Thoracic aorta (tissue), 2 donors: Measurements from ENCODE around the gene CNNM3. TPM values are rescaled to one million over a fixed set of nuclear protein-coding genes. Genes with fewer than 3 reads are reported as not detected.

Experiments
- ATAC-seq: fragments of 150-250 bp; one replicate; pipeline ENCODE4 v1.8.0; 2017; ENCODE audit warnings: low read depth; ENCODE audit not compliant: insufficient number of reproducible peaks, low FRiP score
- DNase-seq: peaks from one replicate; pipeline ENCODE4 v3.0.0-alpha.2; 2020; ENCODE audit warnings: low spot score
- H3K27ac ChIP-seq, 2 donors: fragments of 200-600 bp; sonication (generic); 1 replicate in 1 of 2; 2 replicates in 1 of 2; pipeline ENCODE4 v1.5.1; 2016; ENCODE audit warnings: mild to moderate bottlenecking in 2 of 2, moderate library complexity in 2 of 2
- H3K27me3 ChIP-seq: fragments of 200-600 bp; sonication (generic); replicated peaks from 2 replicates; pipeline ENCODE4 v1.6.0; 2016; ENCODE audit warnings: mild to moderate bottlenecking; ENCODE audit not compliant: insufficient read depth
- H3K36me3 ChIP-seq: fragments of 200-600 bp; sonication (generic); one replicate; pipeline ENCODE4 v1.5.1; 2016
- H3K4me1 ChIP-seq, 2 donors: fragments of 200-600 bp; sonication (generic); 1 replicate in 1 of 2; 2 replicates in 1 of 2; pipeline versions ENCODE4 v1.5.1 to v1.6.0; 2016; ENCODE audit warnings: low read depth in 2 of 2, mild to moderate bottlenecking in 1 of 2; ENCODE audit not compliant: control insufficient read depth in 1 of 2
- H3K4me3 ChIP-seq: fragments of 200-600 bp; sonication (generic); 2 replicates; pipeline ENCODE4 v1.5.1; 2016; ENCODE audit warnings: mild to moderate bottlenecking
- H3K9me3 ChIP-seq: fragments of 200-600 bp; sonication (generic); 2 replicates; pipeline ENCODE4 v1.5.1; 2016
- CTCF ChIP-seq: fragments of 200-600 bp; sonication (generic); IDR thresholded peaks from one replicate; pipeline ENCODE4 v1.5.1; 2019; ENCODE audit warnings: antibody characterized with exemption
- total RNA-seq, 2 donors: library from RNA; depleted of rRNA; stranded (reverse); fragments of >200 nt; gene quantifications; one replicate each; pipeline versions ENCODE4 v1.1.0 to v1.2.3, GENCODE V29; 2016

Gene CNNM3
- total RNA-seq, 2 donors from 2014 or later, result 11.5 to 14.3 TPM

GRCh38 chr2:96874198-96874831 is 58.2 kb downstream of the CNNM3 start:
- no peak for TF ChIP-seq CTCF
- Histone ChIP-seq H3K27ac (peak overlapping the region; percentile 44 to 47), H3K27me3 (no peaks in the 10 kb centered on the region), H3K4me1 (peaks cover 16 to 30% of the 10 kb centered on the region in 2 donors), H3K9me3 (no peaks in the 10 kb centered on the region), H3K36me3 (no peaks in the 10 kb centered on the region), H3K4me3 (no peak overlapping the region)
- no peak for DNase-seq
- ATAC-seq, result no peak

- DNase-seq (no peak), ATAC-seq (no peak)
- Histone ChIP-seq H3K9me3 (no peaks in the 10 kb centered on the region), H3K27ac (no peak overlapping the region), H3K36me3 (no peaks in the 10 kb centered on the region), H3K27me3 (no peaks in the 10 kb centered on the region), H3K4me3 (no peak overlapping the region), H3K4me1 (peaks cover 13 to 27% of the 10 kb centered on the region in 2 donors)
- no peak for TF ChIP-seq CTCF
These were observed 59.6 kb downstream of the CNNM3 start for GRCh38 chr2:96875498-96876268.

- Histone ChIP-seq H3K36me3 (no peaks in the 10 kb centered on the region), H3K4me1 (peaks cover 10 to 20% of the 10 kb centered on the region in 2 donors), H3K4me3 (no peak overlapping the region), H3K27ac (no peak overlapping the region), H3K9me3 (no peaks in the 10 kb centered on the region), H3K27me3 (no peaks in the 10 kb centered on the region)
- DNase-seq (no peak), ATAC-seq (no peak)
- TF ChIP-seq CTCF, result no peak
These were observed 60.4 kb downstream of the CNNM3 start for GRCh38 chr2:96876269-96877041.

- H3K36me3 ChIP-seq, result no peaks in the 10 kb centered on the region
- DNase-seq, result no peak
- no peak for ATAC-seq
- no peaks in the 10 kb centered on the region for H3K27me3 ChIP-seq
- H3K4me3 ChIP-seq, result no peak overlapping the region
- no peak overlapping the region for H3K27ac ChIP-seq
- H3K9me3 ChIP-seq, result no peaks in the 10 kb centered on the region
- H3K4me1 ChIP-seq, result peaks cover 10 to 20% of the 10 kb centered on the region in 2 donors
- TF ChIP-seq CTCF, result no peak
These were observed 61.0 kb downstream of the CNNM3 start for GRCh38 chr2:96877042-96877451.

- Histone ChIP-seq H3K36me3 (no peaks in the 10 kb centered on the region), H3K9me3 (no peaks in the 10 kb centered on the region), H3K27me3 (no peaks in the 10 kb centered on the region), H3K4me3 (no peak overlapping the region), H3K4me1 (peaks cover 10 to 17% of the 10 kb centered on the region in 2 donors), H3K27ac (no peak overlapping the region)
- ATAC-seq (no peak), DNase-seq (no peak)
- TF ChIP-seq CTCF, result no peak
These were observed 61.6 kb downstream of the CNNM3 start for GRCh38 chr2:96877631-96878092.
